NCI-H1694 (cell line): ENCODE measurements around the gene RAB8A.
"Not testable (repeated sequence)": the region's sequence is repeated elsewhere in the genome, so short reads cannot be mapped to it uniquely, and the experiment has no call there.

Experiments used
- DNase-seq: peaks from one replicate; lab custom pipeline; 2025; lab: John Stamatoyannopoulos, UW

The RAB8A gene

GRCh38 chr19:16078759-16079707 is 32.7 kb upstream of the RAB8A start:
- peak; percentile 45 for DNase-seq

GRCh38 chr19:16084067-16084685 is 27.5 kb upstream of the RAB8A start:
- DNase-seq = no peak

GRCh38 chr19:16085115-16085514 is 26.6 kb upstream of the RAB8A start:
- no peak for DNase-seq

GRCh38 chr19:16087404-16087803 is 24.3 kb upstream of the RAB8A start:
- DNase-seq = not testable (repeated sequence)

- no peak for DNase-seq
Measured at GRCh38 chr19:16087940-16088339, 23.7 kb upstream of the RAB8A start.

- no peak for DNase-seq
Measured at GRCh38 chr19:16088351-16089009, 23.2 kb upstream of the RAB8A start.

- no peak for DNase-seq
Measured at GRCh38 chr19:16089010-16089846, 22.5 kb upstream of the RAB8A start.

GRCh38 chr19:16091546-16092475 is 19.9 kb upstream of the RAB8A start:
- DNase-seq = no peak

- no peak for DNase-seq
Measured at GRCh38 chr19:16094360-16095070, 17.2 kb upstream of the RAB8A start.

GRCh38 chr19:16095071-16095571 is 16.6 kb upstream of the RAB8A start:
- DNase-seq = no peak

GRCh38 chr19:16096280-16096855 is 15.3 kb upstream of the RAB8A start:
- no peak for DNase-seq

- no peak for DNase-seq
Measured at GRCh38 chr19:16098416-16098768, 13.3 kb upstream of the RAB8A start.

- DNase-seq = no peak
Measured at GRCh38 chr19:16098821-16099220, 12.9 kb upstream of the RAB8A start.

- DNase-seq = not testable (repeated sequence)
Measured at GRCh38 chr19:16099314-16099965, 12.2 kb upstream of the RAB8A start.

GRCh38 chr19:16100524-16100923 is 11.2 kb upstream of the RAB8A start:
- DNase-seq = no peak

- DNase-seq = no peak
Measured at GRCh38 chr19:16104722-16105121, 7.0 kb upstream of the RAB8A start.

GRCh38 chr19:16106121-16106520 is 5.6 kb upstream of the RAB8A start:
- DNase-seq = no peak

GRCh38 chr19:16111909-16112752 is 442 bp downstream of the RAB8A start:
- no peak for DNase-seq
